Measurements from ENCODE around the gene ATP8A2. TPM values are rescaled to one million over a fixed set of nuclear protein-coding genes. Genes with fewer than 3 reads are reported as not detected.

Gene ATP8A2
- polyA plus RNA-seq, 3 donors = not detected

GRCh38 chr13:25857830-25858229 lies 486.1 kb downstream of the ATP8A2 start:
- no peak overlapping the region for H3K9ac ChIP-seq (ENCODE audit: insufficient read depth, low read length, poor library complexity, severe bottlenecking)
- H3K4me2 ChIP-seq (replicated peaks; ENCODE audit: extremely low read depth, low read length, poor library complexity, severe bottlenecking) = no peak overlapping the region
- no peak overlapping the region for H3K4me3 Mint-ChIP-seq
- H3K79me2 ChIP-seq (ENCODE audit: insufficient read depth, low read length) = no peaks in the 10 kb centered on the region
- peaks cover 0 to 3% (median 0%) of the 10 kb centered on the region in 7 donors for H3K9me3 Mint-ChIP-seq
- no peaks in the 10 kb centered on the region for H3K4me1 ChIP-seq (ENCODE audit: control insufficient read depth in 1 of 2, insufficient read depth in 2 of 2, low read length in 2 of 2)
- H3K4me1 Mint-ChIP-seq = peaks cover 7% of the 10 kb centered on the region
- DNase-seq = no peak
- no peak overlapping the region for H3K4me3 ChIP-seq (replicated peaks in 1 of 3; ENCODE audit: low read depth in 2 of 3, low read length in 3 of 3)
- no CpG with 5 or more reads among the region's 4 CpGs for WGBS (ENCODE audit: insufficient coverage)
- no peaks in the 10 kb centered on the region for H3K27me3 ChIP-seq (ENCODE audit: control insufficient read depth in 2 of 2, insufficient read depth in 2 of 2, low read length in 2 of 2)
- no peak for TF ChIP-seq CTCF (IDR thresholded peaks at IDR 0.05)
- no peak overlapping the region for H3K27ac ChIP-seq (ENCODE audit: low read depth in 1 of 2, low read length in 2 of 2)
- H3K27ac Mint-ChIP-seq = no peak overlapping the region
- peaks cover 2 to 7% (median 2%) of the 10 kb centered on the region in 3 donors for H3K27me3 Mint-ChIP-seq (ENCODE audit: low read depth in 3 of 3)
- no peaks in the 10 kb centered on the region for H3K36me3 Mint-ChIP-seq
- H3K36me3 ChIP-seq (replicated peaks in 1 of 2; ENCODE audit: control insufficient read depth in 1 of 2, insufficient read depth in 2 of 2, low read length in 2 of 2) = no peaks in the 10 kb centered on the region
- H4K20me1 ChIP-seq (ENCODE audit: insufficient read depth, low read length) = no peaks in the 10 kb centered on the region
- H3K9me3 ChIP-seq (replicated peaks in 1 of 2; ENCODE audit: control insufficient read depth in 1 of 2, insufficient read depth in 1 of 2, low read length in 2 of 2) = no peaks in the 10 kb centered on the region
- intact Hi-C loops (cut with micrococcal nuclease) = no loop called here
- no peak overlapping the region for H2AFZ ChIP-seq (ENCODE audit: insufficient read depth, low read depth, low read length, poor library complexity, severe bottlenecking)

- Mint-ChIP-seq H3K4me1 (peaks cover 5% of the 10 kb centered on the region), H3K27ac (no peak overlapping the region), H3K36me3 (no peaks in the 10 kb centered on the region), H3K9me3 (peaks cover 0 to 3% (median 0%) of the 10 kb centered on the region in 7 donors), H3K4me3 (no peak overlapping the region), H3K27me3 (ENCODE audit: low read depth in 3 of 3) (peaks cover 0 to 7% (median 2%) of the 10 kb centered on the region in 3 donors)
- H3K9me3 ChIP-seq (replicated peaks in 1 of 2; ENCODE audit: control insufficient read depth in 1 of 2, insufficient read depth in 1 of 2, low read length in 2 of 2) = no peaks in the 10 kb centered on the region
- H4K20me1 ChIP-seq (ENCODE audit: insufficient read depth, low read length) = no peaks in the 10 kb centered on the region
- H3K4me3 ChIP-seq (replicated peaks in 1 of 3; ENCODE audit: low read depth in 2 of 3, low read length in 3 of 3) = no peak overlapping the region
- no peaks in the 10 kb centered on the region for H3K27me3 ChIP-seq (ENCODE audit: control insufficient read depth in 2 of 2, insufficient read depth in 2 of 2, low read length in 2 of 2)
- no peak overlapping the region for H3K9ac ChIP-seq (ENCODE audit: insufficient read depth, low read length, poor library complexity, severe bottlenecking)
- H3K4me2 ChIP-seq (replicated peaks; ENCODE audit: extremely low read depth, low read length, poor library complexity, severe bottlenecking) = no peak overlapping the region
- no peak for DNase-seq
- no peaks in the 10 kb centered on the region for H3K36me3 ChIP-seq (replicated peaks in 1 of 2; ENCODE audit: control insufficient read depth in 1 of 2, insufficient read depth in 2 of 2, low read length in 2 of 2)
- no CpG with 5 or more reads among the region's 3 CpGs for WGBS (ENCODE audit: insufficient coverage)
- no peak overlapping the region for H3K27ac ChIP-seq (ENCODE audit: low read depth in 1 of 2, low read length in 2 of 2)
- H2AFZ ChIP-seq (ENCODE audit: insufficient read depth, low read depth, low read length, poor library complexity, severe bottlenecking) = no peak overlapping the region
- intact Hi-C loops (cut with micrococcal nuclease) = no loop called here
- no peaks in the 10 kb centered on the region for H3K79me2 ChIP-seq (ENCODE audit: insufficient read depth, low read length)
- no peaks in the 10 kb centered on the region for H3K4me1 ChIP-seq (ENCODE audit: control insufficient read depth in 1 of 2, insufficient read depth in 2 of 2, low read length in 2 of 2)
- TF ChIP-seq CTCF (IDR thresholded peaks at IDR 0.05) = no peak
These were observed 487.8 kb downstream of the ATP8A2 start for GRCh38 chr13:25859528-25859927.

All from CD14-positive monocyte (primary cell).